GM18868 (cell line): ENCODE data around the gene RPUSD4.

Experiments used
- ATAC-seq: cut with Tn5 transposase; IDR thresholded peaks from one replicate; pipeline ENCODE4 v1.9.1; 2021; ENCODE audit warnings: mild to moderate bottlenecking, moderate library complexity; ENCODE audit not compliant: unreplicated experiment

RPUSD4 gene

GRCh38 chr11:126159719-126160344, 51.6 kb downstream of the RPUSD4 start:
- no peak for ATAC-seq

GRCh38 chr11:126158054-126158791, 53.2 kb downstream of the RPUSD4 start:
- no peak for ATAC-seq

- no peak for ATAC-seq
Observed at GRCh38 chr11:126157326-126158030, 54.0 kb downstream of the RPUSD4 start.

GRCh38 chr11:126156814-126157213, 54.6 kb downstream of the RPUSD4 start:
- no peak for ATAC-seq

GRCh38 chr11:126155402-126156187, 55.9 kb downstream of the RPUSD4 start:
- ATAC-seq: no peak

- no peak for ATAC-seq
Observed at GRCh38 chr11:126154691-126155090, 56.8 kb downstream of the RPUSD4 start.

DNA sequence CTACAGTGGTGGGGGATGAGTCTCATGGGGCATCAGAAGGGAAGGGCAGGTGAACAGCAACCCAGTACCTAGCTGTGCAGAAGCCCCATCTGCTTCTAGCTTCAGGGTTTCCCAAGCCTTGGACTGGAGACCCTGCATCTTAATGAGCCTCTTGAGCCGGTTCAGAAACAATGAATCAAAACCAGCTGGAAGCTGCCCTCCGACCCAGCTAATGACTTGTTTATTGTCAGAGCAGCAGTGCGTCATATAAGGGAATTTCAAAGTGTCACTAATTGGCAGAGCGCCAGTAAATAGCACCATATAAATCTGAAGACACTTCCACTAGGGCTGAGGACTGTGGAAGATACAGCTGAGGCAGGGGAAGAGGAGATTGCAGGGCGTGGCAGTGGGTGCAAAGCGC, 57.5 kb downstream of the RPUSD4 start:
- no peak for ATAC-seq

GRCh38 chr11:126153006-126153405, 58.4 kb downstream of the RPUSD4 start:
- no peak for ATAC-seq

DNA sequence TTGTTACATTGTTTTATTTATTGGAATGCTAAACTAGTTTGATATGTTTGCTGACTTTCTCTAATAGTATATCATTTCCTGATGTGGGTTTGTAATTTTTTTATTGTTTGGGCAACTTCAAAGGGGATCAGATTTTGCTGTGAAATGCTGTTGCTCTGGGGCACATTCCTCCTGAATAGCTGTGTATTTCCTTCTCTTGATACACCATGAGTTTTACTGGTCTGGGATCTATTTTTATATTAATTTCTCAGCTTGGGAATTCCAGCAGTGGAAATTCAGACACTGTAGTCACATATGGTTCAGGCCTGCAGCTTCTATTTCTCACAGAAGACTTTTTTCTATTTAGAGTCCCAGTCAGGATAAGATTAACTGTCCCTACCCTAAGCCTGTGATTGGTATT, 58.9 kb downstream of the RPUSD4 start:
- no peak for ATAC-seq

GRCh38 chr11:126152152-126152551, 59.3 kb downstream of the RPUSD4 start:
- no peak for ATAC-seq
